ENCODE measurements around the gene TMEM198. TPM values are rescaled to one million over a fixed set of nuclear protein-coding genes. Genes with fewer than 3 reads are reported as not detected.

Gene TMEM198
- polyA plus RNA-seq, 3 donors from 2014 or later, result 0.44 TPM; not detected in 2

DNA sequence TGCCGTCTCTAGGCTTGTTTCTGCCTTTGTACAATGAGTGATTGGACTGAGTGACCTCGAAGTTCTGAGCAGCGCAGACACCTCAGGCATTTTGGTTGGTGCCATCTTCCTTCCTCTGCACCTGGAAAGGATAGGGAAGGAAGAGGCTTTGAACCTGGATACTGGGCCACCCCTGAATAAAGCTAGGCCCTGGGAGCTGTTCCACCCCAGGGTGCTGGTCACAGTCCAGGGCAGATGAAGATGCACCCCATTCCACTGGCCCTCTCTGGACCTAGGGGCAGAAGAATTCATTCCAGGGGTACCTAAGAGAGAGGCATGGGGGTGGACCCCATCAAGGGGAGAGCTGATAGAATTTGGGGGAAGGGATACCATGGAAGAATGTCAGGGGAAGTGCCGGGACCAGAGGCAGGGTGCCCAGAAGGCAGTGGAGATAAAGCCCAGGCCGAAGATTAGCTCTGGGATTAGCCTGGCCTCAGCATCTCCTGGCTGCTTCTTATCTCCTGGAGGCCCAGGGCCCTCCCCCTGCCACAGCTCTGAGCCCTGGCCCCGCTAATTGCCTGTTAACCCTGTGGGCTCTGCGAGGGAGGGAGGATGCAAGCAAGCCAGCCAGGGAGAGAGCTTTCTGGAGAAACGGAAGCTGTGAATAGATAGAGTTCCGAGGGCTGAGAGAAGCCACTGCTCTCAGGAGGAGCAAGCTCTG is 18.1 kb upstream of the TMEM198 start:
- H3K4me3 Mint-ChIP-seq, result no peak overlapping the region

DNA sequence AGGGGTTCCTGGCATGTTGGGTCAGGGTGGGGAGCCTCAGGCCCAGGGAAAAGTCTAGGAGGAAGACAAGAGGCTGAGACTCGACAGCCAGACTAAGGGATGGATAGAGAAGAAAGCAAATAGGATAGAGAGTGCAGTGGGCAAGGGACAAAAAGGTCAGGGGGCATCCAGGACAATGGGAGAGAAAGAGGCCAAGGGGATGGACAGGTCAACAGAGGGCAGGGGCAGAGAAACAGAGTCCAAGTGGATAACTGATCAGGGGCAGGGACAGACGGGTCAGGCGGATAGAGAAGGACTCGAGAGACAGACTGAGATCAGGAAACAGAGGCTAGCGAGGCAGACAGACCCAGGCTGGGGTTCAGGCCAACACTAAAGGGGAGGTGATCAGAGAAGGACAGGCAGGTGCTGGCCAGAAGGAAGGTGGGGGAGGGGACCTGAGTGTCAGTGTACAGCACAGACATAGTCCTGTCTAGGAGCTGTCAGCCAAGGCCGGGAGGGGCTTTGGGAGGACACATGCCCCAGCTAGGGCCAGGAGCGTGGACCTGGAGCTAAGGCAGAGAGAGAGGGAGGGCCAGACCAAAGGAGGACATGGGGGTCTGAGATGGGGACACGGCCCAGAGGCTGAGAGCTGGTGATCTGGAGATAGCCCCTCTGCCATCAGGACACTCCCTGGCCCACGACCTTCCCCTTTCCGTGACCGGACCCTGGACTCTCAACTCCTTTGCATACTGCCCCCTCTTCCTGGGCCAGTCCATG is 17.3 kb upstream of the TMEM198 start:
- Mint-ChIP-seq H3K27ac (no peak overlapping the region), H3K36me3 (no peaks in the 10 kb centered on the region), H3K4me1 (no peaks in the 10 kb centered on the region), H3K27me3 (ENCODE audit: low read depth in 3 of 3) (peaks cover 15 to 39% (median 21%) of the 10 kb centered on the region in 3 donors), H3K4me3 (no peak overlapping the region), H3K9me3 (peaks cover 0 to 2% (median 0%) of the 10 kb centered on the region in 6 donors)
- DNase-seq, result no peak

More for the DNA sequence above, 18.1 kb upstream of the TMEM198 start:
- Mint-ChIP-seq H3K4me1 (no peaks in the 10 kb centered on the region), H3K36me3 (no peaks in the 10 kb centered on the region), H3K27me3 (ENCODE audit: low read depth in 3 of 3) (peaks cover 15 to 37% (median 27%) of the 10 kb centered on the region in 3 donors), H3K9me3 (peaks cover 0 to 2% (median 0%) of the 10 kb centered on the region in 6 donors), H3K27ac (no peak overlapping the region)
- DNase-seq, result no peak

DNA sequence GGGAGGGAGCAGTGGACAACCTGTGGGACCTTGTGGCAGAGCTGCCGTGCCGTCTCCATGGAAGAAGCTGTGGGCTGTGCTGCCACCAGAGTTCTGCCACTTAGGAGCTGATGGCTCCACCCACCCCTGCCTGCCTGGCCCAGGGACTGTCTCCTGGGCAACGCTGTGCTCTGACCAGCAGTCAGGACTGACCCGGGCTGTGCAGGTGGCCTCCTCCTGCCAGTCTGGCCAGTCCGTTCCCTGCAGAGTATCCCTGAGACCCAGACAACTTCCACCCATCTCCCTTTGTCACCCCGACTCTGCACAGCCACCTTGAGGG is 16.8 kb upstream of the TMEM198 start:
- no peaks in the 10 kb centered on the region for H3K36me3 Mint-ChIP-seq
- H3K9me3 Mint-ChIP-seq, result peaks cover 0 to 2% (median 0%) of the 10 kb centered on the region in 6 donors
- no peak overlapping the region for H3K27ac Mint-ChIP-seq
- no peaks in the 10 kb centered on the region for H3K4me1 Mint-ChIP-seq
- no peak for DNase-seq
- H3K4me3 Mint-ChIP-seq, result no peak overlapping the region
- peaks cover 16 to 35% (median 18%) of the 10 kb centered on the region in 3 donors for H3K27me3 Mint-ChIP-seq (ENCODE audit: low read depth in 3 of 3)

DNA sequence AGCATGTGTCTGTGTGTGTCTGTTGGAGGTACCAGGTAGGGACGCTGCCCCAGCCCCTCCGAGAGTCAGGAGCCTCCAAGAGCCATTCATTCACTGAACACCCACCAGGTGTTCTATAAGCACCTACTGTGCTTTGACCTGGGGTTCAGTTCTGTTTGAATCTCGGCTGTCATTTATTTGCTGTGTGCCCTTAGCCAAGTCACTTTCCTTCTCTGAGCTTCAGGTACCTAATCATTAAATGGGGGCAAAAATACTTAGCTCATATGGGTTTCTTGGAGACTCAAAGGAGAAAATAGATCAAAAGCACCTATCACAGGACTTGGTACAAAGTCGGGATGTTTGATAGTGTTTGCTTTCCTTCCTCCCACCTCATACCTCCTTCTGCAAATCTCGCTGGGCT is 16.4 kb upstream of the TMEM198 start:
- Mint-ChIP-seq H3K4me3 (no peak overlapping the region), H3K36me3 (no peaks in the 10 kb centered on the region), H3K27ac (no peak overlapping the region), H3K9me3 (peaks cover 0 to 2% (median 0%) of the 10 kb centered on the region in 6 donors), H3K4me1 (no peaks in the 10 kb centered on the region), H3K27me3 (ENCODE audit: low read depth in 3 of 3) (peaks cover 15 to 34% (median 17%) of the 10 kb centered on the region in 3 donors)
- DNase-seq, result no peak

DNA sequence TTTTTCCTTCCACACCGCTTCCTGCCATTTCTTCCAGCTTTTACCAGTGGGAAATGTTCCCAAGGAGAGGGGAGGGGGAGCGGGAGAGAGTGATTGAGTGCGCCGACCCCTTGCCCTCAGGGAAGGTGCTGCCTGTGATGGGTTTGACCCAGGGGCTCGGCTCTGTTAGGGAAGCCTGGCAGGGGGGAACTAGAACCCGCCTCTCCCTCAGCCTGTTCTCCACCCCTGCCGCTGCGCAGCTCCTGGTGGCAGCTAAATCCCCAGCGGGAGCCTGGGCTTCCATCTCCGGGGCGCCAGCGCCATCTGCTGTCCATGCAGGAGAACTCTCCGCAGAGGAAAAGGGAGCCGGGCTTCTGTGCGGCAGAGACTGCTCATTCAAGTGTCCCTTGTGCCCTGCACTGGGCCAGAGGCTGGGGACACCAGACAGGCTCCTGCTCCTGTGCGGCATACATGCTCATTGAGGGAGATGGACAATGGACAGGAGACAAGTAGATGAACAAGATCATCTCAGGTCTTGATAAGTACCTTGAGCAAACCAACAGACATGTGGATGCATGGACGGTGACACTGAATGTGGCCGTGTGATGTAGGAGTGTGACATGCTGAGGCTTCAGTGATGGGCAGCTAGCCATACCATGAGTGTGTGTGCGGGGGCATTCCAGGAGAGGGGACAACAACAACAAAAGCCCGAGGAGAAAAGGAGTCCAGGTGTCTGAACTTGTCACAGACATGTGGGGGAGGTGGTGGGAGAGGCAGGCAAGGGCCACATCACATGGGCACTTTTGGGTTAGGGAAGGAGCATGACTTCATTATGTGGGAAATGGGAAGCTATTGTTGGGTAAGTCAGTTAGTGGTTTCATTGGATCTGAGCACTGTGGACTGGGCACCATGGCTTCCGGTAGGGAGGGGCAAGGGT is 13.5 kb upstream of the TMEM198 start:
- peaks cover 10 to 24% (median 15%) of the 10 kb centered on the region in 3 donors for H3K27me3 Mint-ChIP-seq (ENCODE audit: low read depth in 3 of 3)
- H3K4me1 Mint-ChIP-seq, result no peaks in the 10 kb centered on the region
- no peak overlapping the region for H3K27ac Mint-ChIP-seq
- no peaks in the 10 kb centered on the region for H3K36me3 Mint-ChIP-seq
- peak; percentile 71 to 78 (median 75) for DNase-seq
- H3K4me3 Mint-ChIP-seq, result no peak overlapping the region
- peaks cover 0 to 2% (median 0%) of the 10 kb centered on the region in 6 donors for H3K9me3 Mint-ChIP-seq

DNA sequence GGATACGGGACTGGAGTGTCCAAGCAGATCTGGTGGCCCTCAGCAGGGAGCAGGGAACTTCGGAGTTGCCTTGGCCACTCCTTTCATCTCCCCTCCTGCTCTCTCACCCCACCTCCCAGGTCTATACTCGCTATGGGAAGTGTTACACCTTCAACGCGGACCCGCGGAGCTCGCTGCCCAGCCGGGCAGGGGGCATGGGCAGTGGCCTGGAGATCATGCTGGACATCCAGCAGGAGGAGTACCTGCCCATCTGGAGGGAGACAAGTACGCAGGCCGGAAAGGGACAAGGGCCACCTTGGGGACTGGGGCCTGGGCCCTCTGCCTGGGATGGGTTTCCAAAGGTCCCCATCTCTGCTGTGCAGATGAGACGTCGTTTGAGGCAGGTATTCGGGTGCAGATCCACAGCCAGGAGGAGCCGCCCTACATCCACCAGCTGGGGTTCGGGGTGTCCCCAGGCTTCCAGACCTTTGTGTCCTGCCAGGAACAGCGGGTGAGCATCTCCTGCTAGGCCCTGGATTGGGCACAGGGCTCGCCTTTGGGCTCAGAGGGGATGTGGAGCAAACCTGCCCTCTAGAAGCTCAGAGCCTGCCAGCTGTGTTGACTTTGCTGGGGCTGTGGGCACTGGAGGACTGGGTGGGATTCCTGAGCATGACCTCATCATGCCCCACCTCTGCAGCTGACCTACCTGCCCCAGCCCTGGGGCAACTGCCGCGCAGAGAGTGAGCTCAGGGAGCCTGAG is 12.0 kb upstream of the TMEM198 start:
- H3K27me3 Mint-ChIP-seq (ENCODE audit: low read depth in 3 of 3), result peaks cover 10 to 23% (median 15%) of the 10 kb centered on the region in 3 donors
- H3K36me3 Mint-ChIP-seq, result no peaks in the 10 kb centered on the region
- no peak overlapping the region for H3K27ac Mint-ChIP-seq
- DNase-seq, result no peak
- peaks cover 0 to 2% (median 0%) of the 10 kb centered on the region in 6 donors for H3K9me3 Mint-ChIP-seq
- no peak overlapping the region for H3K4me3 Mint-ChIP-seq
- H3K4me1 Mint-ChIP-seq, result no peaks in the 10 kb centered on the region

DNA sequence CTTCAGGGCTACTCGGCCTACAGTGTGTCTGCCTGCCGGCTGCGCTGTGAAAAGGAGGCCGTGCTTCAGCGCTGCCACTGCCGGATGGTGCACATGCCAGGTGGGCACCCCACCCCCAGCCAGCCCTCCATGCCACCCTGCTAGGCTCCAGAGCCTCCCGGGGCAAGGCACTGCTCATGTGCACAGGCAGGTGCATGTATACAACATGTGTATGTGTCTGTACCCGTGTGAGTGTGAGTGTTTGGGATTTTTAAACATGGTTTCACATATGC is 11.5 kb upstream of the TMEM198 start:
- no peak for DNase-seq
- Mint-ChIP-seq H3K27ac (no peak overlapping the region), H3K36me3 (no peaks in the 10 kb centered on the region), H3K27me3 (ENCODE audit: low read depth in 3 of 3) (peaks cover 8 to 23% (median 14%) of the 10 kb centered on the region in 3 donors), H3K4me3 (no peak overlapping the region), H3K9me3 (peaks cover 0 to 2% (median 0%) of the 10 kb centered on the region in 6 donors), H3K4me1 (no peaks in the 10 kb centered on the region)

DNA sequence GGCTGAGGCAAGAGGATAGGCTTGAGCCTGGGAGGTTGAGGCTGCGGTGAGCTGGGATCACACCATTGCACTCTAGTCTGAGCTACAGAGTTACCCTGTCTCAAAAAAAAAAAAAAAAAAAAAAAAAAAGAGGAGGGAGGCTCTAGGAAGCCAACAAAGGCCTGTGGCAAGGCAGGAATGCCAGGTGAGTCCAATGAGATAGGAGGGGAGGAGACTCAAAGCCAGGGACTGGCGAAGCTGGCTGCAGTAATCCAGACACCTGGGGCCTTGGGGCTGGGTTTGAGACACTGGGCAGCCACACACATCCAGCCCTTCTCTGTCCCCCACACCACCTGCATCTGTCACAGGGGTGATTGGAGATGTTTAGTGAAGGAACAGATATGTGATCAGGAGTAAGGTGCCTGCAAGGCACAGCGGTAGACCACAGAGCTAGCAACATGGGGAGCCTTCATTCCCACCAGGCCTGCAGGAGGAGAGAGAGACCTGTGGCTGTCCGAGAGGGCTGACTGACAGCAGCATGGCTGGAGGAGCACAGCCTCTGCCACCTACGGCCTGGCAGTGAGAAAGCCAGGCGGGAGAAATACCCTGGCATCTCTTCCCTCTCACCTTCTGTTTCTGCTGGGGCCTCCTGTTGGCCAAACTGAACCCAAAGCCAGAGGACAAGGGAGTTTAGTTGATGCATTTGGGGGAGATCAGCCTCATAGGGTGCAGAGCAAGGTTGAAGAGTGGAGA is 9.7 kb upstream of the TMEM198 start:
- Mint-ChIP-seq H3K4me1 (no peaks in the 10 kb centered on the region), H3K27ac (no peak overlapping the region), H3K36me3 (no peaks in the 10 kb centered on the region), H3K4me3 (no peak overlapping the region), H3K9me3 (peaks cover 0 to 2% (median 0%) of the 10 kb centered on the region in 6 donors), H3K27me3 (ENCODE audit: low read depth in 3 of 3) (peaks cover 8 to 13% (median 8%) of the 10 kb centered on the region in 3 donors)
- DNase-seq, result no peak

DNA sequence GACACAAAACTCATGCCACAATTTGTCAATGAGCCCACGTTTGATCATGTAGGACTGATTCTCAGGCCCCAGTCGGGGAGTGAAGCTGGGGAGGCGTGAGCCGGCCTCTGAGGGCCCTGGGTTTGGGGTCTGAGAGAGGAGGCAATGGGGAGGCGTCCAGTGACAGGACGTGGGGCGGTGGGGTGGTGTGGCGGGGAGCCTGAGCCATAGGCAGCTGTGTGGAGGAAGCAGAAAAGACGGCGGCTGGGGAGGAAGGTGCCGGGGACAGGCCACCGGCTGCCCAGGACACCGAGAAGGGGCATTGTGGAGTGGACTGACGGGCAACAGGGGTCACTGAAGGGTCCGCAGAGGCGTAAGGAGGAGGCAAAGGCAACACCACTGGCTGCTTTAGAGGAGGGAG is 7.4 kb upstream of the TMEM198 start:
- no peak for DNase-seq
- Mint-ChIP-seq H3K9me3 (no peaks in the 10 kb centered on the region), H3K27ac (no peak overlapping the region), H3K36me3 (no peaks in the 10 kb centered on the region), H3K27me3 (ENCODE audit: low read depth in 3 of 3) (peaks cover 2 to 4% (median 3%) of the 10 kb centered on the region in 3 donors), H3K4me1 (peaks cover 5 to 6% of the 10 kb centered on the region in 2 donors), H3K4me3 (no peak overlapping the region)

DNA sequence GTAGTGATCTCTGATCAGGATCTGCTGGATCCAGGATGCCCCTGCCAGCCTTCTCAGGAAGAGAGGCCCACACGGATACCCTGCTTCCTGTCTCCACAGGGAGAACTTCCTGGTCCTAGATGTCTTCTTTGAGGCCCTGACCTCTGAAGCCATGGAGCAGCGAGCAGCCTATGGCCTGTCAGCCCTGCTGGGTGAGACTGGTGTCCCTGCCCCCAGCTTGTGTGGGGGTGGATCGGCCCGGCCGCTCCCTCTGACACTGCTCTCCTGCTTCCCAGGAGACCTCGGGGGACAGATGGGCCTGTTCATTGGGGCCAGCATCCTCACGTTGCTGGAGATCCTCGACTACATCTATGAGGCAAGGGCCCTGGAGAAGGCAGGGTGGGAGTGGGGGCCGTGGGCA is 6.9 kb upstream of the TMEM198 start:
- H3K4me1 Mint-ChIP-seq, result peaks cover 7 to 9% of the 10 kb centered on the region in 2 donors
- no peaks in the 10 kb centered on the region for H3K9me3 Mint-ChIP-seq
- no peak overlapping the region for H3K4me3 Mint-ChIP-seq
- no peak for DNase-seq
- no peak overlapping the region for H3K27ac Mint-ChIP-seq
- H3K36me3 Mint-ChIP-seq, result no peaks in the 10 kb centered on the region
- peaks cover 2 to 3% (median 2%) of the 10 kb centered on the region in 3 donors for H3K27me3 Mint-ChIP-seq (ENCODE audit: low read depth in 3 of 3)

DNA sequence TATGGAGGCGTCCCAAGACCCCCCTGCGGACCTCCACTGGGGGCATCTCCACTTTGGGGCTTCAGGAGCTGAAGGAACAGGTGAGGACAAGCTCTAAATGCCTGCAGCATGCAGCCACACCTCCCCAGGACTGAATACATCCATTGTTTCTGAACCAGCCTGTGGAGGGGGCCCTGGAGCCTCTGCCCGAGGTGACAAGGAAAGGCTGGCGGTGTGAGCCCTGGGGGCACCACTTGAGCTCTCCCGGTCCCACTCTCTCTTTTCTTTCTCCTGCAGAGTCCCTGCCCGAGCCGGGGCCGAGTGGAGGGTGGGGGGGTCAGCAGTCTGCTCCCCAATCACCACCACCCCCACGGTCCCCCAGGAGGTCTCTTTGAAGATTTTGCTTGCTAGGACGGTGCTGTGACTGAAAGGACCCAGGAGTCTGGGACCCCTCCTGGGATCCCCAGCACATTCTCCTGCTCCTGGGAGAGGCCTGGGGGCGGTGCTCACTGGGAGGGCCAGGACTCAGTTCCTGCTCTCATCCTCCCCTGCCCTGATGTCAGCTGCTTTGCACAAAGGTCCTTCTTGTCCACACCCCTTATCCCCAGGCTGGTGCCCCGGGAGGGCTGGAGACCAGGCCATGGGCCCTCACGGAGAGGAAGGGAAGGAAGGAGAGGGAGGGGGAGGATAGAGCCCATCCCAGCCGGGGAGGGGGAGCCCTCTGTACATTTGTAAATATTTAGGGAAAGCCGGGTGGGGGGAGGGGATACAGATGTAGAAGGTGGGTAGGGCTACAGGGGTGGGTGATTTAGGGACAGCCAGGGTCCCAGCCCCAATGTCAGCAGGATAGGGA is 6.0 kb upstream of the TMEM198 start:
- Mint-ChIP-seq H3K27ac (no peak overlapping the region), H3K36me3 (no peaks in the 10 kb centered on the region), H3K27me3 (ENCODE audit: low read depth in 3 of 3) (peaks cover 2 to 3% (median 2%) of the 10 kb centered on the region in 3 donors), H3K4me1 (peaks cover 16 to 18% of the 10 kb centered on the region in 2 donors), H3K9me3 (no peaks in the 10 kb centered on the region), H3K4me3 (no peak overlapping the region)
- DNase-seq, result no peak

DNA sequence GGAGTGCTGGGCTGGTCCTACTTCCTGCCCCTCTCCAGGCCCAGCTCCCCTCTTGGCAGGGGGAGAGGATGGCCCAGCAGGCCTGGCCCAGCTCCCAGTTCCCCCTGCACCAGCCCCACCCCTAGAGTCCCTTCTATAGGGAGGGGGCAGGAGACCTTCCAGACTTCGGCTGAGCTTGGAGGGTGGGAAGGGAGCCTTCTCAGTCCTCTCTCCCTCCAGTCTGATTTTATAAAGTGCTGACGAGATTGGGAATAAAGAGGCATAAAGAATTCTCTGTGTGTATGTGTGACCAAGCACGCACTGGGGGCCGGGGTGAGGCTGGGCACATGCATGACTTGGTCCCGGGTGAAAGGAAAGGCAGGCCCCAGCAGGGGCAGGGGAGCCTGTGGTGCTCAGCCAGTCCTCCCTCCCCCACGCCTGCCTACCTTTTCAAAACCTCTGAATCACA is 5.3 kb upstream of the TMEM198 start:
- Mint-ChIP-seq H3K27ac (no peak overlapping the region), H3K27me3 (ENCODE audit: low read depth in 3 of 3) (peaks cover 2 to 3% (median 2%) of the 10 kb centered on the region in 3 donors), H3K4me1 (peaks cover 16 to 19% of the 10 kb centered on the region in 2 donors), H3K9me3 (no peaks in the 10 kb centered on the region), H3K4me3 (no peak overlapping the region), H3K36me3 (no peaks in the 10 kb centered on the region)
- no peak for DNase-seq
